Adipose tissue (tissue), 3 donors: ENCODE measurements around the gene CCR1. TPM values are rescaled to one million over a fixed set of nuclear protein-coding genes. Genes with fewer than 3 reads are reported as not detected.
"Not testable (repeated sequence)": the region's sequence is repeated elsewhere in the genome, so short reads cannot be mapped to it uniquely, and the experiment has no call there.

Experiments used
- H3K27ac ChIP-seq: one replicate; pipeline ENCODE4 v1.5.1; 2013; ENCODE audit warnings: low read depth, low read length
- WGBS, 3 donors: extraction: QIAGEN DNeasy Blood & Tissue Kit; methylation state at CpG; one replicate each; pipeline ENCODE4 v1.1.7; 2013; 5-methylcytosine and 5-hydroxymethylcytosine counted together
- polyA plus RNA-seq, 3 donors: library from polyadenylated mRNA; stranded (reverse); fragments of 200-250 nt; gene quantifications; one replicate each; pipeline ENCODE4 v1.2.3, GENCODE V29; 2013
- donor health status: healthy with polysubstance abuse.
- donor health status: Bipolar disorder and iron deficiency.
- donor health status: healthy.

Gene CCR1
- polyA plus RNA-seq, 3 donors: 1.3 to 15.5 (median 5.5) TPM

DNA sequence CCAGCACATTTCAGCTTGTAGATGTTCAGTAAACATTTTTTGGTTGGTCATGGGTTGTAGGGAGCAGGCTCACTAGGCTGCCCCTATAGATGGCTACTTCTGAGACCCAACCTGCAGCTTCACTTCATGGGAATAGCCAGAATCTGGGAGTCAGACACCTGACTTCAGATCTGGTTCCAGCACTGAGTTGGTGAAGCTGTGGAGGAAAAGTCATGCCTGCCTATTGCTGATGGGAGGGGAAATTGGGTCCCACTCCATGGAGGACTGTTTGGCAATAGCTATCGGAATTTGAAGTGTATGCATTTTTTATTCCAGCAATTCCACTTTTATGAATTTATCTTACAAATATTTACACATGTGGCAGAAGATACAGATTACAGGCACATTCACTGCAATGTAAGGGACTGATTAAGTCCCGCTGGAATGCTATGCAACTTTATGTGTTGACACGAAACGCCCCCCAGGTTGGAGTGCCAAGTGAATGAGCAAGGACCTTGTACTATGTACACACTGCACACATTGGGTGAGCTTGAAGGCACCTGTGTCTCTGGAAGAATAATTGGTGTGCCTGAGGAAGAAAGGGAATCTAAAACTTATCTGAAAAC, 7.8 kb upstream of the CCR1 start:
- H3K27ac ChIP-seq: no peak overlapping the region
- 16 to 85% (median 78%) methylated on average over 4 of the region's 4 CpGs for WGBS, 3 donors

DNA sequence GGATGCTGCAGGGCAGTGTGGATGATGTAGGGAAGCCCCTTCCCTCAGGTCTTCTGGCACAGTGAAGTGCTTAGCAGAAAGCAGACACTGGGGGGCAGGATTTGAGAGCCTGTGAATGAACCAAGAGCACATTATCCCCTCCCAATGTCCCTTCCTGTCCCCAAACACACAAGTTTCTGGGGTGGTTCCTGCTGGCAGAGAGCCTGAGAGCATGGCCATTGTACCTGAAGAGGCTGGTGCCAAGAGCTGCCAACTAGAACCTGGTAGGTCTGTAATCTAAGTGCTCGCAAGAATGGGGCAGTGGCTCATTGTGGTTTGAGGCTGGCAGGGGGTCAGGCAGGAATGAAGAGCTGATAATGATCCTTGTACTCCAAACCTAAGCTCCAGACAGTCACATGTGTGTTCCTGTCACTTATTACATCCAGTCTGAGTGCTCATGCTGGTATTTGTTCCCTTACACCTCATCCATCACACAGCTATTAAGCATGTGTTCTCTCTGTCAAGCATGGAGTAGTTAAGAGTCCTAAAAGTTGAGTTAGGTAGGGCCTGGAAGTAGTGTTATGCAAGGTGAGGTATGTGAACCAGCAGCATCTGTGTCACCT, 6.7 kb upstream of the CCR1 start:
- WGBS, 3 donors: 23 to 91% (median 81%) methylated on average over 1 of the region's 1 CpG
- H3K27ac ChIP-seq: no peak overlapping the region

DNA sequence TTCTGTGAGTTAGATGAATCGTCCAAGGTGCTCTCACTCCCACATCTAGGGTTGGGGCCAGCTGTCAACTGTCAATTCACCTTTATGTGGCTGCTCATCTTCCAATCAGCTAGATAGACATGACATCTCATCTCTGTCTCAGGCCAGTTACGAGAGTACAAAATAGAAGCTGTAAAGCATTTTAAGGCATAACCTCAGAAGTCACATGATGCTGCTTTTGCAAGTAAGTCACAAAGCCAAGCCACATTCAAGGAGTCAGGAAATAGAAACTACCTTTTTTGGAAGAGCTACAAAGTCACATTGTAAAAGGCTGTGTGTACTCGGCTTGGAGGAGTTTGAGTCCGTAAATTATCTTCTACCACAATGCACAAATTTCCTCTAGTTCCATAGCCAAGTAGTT, 5.1 kb upstream of the CCR1 start:
- no peak overlapping the region for H3K27ac ChIP-seq
- WGBS, 3 donors: 47 to 73% (median 50%) methylated on average over 4 of the region's 4 CpGs

DNA sequence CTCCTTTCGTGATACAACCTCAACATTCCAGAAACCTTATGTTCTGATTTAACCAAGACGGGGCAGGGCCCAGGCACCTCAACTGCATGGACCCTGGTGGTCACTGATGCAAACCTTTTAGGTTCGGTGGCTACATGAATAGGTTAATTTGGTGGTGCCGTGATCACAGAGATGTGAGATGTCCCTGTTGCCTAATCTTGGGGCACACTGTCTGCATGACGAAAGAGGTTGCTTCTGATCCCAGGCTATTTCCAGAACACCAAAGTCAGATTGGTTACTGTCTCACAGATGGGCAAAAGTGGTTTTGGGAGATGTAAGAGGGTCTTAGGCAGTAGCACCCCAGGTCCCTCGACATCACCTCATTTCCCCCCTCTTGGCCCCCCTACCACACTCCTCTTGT, 4.0 kb upstream of the CCR1 start:
- no peak overlapping the region for H3K27ac ChIP-seq
- 66 to 76% (median 68%) methylated on average over 6 of the region's 6 CpGs for WGBS, 3 donors

DNA sequence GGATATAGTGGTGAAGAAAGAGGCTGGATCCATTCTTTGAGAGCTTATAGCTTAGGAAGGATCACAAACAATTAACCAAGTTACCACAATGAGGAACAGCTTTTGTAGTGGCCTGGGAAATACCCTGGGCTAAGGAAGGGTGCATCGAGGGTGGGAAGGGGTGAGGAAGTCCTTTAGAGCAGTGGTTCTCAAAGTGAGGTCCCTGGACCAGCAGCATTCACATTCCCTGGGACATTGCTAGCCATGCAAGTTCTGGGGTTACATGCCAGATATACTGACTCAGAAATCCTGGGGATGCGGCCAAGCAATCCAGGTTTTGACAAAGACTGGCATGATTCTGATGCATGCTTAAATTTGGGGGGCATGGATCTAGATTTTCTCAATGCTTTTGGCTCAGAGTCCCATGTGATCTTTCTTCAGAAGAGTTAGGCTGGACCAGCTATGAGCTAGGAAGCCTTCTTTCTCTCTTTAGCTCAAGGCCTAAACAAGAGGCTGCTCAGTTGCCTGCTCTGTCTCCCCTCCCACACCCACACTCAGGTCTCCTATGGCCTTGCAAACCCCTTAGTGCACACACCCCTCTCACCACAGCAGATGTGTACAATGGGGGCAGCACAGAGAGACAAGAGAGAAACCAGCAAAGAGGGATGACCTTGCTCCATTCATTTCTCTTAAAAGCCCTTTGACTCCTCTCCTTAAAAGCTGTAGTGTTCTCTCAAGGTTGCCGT, 1.8 kb upstream of the CCR1 start:
- no peak overlapping the region for H3K27ac ChIP-seq
- WGBS, 3 donors: 76 to 85% (median 79%) methylated on average over 3 of the region's 3 CpGs

DNA sequence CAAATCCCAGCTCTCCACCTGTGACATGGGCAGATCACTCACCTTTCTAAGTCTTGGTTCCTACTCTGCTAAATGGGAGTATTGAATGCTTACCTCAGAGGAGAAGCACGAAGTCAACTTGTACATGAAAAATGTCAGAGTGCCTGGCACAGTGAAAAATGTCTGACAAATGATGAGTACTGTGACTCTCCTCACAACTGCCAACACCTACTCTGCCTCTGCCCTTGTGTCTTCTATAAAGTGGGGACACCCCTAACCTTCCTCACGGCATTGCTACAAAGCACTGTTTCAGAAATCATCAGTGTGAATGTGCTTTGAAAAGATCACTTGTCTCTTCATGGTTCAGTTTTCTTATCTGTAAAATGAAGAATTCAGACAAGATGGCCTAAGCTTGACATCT, 940 bp upstream of the CCR1 start:
- WGBS, 3 donors: 45 to 68% (median 49%) methylated on average over 2 of the region's 2 CpGs
- no peak overlapping the region for H3K27ac ChIP-seq

DNA sequence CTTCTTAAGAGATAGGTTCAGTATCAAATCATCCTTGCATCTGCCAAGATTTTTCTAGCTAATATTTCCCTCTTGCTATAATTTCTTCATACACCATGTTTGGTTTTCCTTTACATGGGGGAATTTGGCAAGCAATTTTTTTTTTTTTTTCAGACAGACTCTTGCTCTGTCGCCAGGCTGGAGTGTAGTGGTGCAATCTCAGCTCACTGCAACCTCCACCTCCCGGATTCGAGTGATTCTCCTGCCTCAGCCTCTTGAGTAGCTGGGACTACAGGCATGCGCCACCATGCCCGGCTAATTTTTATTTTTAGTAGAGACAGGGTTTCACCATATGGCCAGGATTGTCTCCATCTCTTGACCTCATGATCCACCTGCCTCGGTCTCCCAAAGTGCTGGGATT, 599 bp downstream of the CCR1 start:
- H3K27ac ChIP-seq: not testable (repeated sequence)
- 68 to 84% (median 74%) methylated on average over 6 of the region's 6 CpGs for WGBS, 3 donors

DNA sequence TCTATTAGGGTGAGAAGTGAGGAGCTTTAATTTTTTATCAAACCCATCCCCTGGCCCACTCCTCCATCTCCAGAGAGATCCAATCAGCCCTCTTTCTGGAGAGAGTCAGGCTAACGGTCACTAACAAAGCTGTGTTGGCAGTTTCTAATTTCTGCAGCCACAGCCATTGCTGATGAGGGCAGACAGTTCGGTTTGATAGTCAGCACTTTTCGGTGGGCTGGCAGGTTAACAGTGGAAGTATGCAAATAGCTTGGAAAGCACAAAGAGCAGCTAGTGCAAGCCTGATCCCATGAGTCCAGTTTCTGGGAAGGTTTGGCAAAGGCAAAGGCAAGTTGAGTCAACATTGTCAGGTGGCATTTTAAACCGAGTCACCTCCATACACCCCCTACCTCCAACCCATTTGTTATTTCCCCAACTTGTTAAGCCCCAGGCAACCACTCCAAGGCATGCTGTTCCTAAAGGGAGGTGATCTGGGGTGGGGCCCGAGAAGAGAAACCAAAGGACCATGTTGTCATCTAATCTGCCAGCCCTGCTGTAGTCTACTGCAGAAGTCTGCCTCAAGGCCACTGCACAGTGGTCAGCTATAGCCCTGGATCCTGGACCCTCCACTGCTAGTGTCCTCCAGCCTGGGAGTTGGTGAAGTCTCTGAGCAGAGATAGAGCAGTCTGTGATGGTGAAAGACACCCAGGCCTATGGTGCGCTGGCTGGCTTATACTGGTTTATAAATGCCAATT, 1.7 kb downstream of the CCR1 start:
- H3K27ac ChIP-seq: no peak overlapping the region
- 69 to 73% (median 69%) methylated on average over 6 of the region's 6 CpGs for WGBS, 3 donors

DNA sequence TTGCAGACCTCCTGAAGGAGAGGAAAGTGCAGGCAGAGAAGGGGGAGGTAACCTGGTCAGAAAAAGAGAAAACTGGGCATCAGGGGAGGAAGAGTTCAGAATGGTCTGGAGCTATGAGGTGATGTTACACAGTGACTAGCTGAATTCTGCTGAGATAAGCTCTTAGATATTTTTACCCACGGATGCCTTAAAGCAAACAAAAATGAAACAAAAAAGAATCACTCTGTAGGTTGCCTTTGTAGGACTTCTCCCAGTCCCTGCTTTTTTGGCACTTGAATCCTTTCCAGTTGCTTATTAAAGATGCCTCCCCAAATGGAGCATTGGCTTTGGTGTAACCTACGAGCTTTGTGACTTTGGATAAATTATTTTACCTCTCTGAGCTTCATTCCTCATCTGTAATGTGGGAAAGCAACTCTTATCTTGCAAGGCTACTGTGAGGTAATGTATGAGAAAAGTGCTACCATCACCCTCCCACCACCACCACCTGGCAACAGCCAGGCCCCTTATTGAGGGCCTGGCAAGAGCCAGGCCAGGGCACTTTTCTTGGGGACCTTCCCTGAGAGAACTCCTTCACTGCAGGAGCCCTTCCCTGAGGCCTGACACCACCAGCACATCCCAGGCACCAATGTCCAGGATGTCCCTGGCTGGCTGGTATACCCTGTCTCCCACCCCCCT, 2.7 kb downstream of the CCR1 start:
- 59 to 65% (median 62%) methylated on average over 2 of the region's 2 CpGs for WGBS, 3 donors
- H3K27ac ChIP-seq: no peak overlapping the region

DNA sequence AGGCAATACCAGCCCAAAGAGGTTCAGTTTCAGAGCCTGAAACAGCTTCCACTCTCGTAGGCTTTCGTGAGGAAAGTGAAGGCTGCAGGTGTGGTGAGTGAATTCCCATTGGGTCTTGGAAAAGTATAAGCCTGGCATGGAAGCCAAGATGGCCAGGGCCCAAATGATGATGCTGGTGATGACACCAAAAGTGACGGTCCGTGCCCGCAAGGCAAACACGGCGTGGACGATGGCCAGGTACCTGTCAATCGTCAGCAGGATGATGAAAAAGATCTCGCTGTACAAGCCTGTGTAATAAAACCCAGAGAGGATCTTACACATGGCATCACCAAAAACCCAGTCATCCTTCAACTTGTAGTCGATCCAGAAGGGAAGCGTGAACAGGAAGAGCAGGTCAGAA, 4.4 kb downstream of the CCR1 start:
- WGBS, 3 donors: 92 to 96% (median 96%) methylated on average over 12 of the region's 12 CpGs
- H3K27ac ChIP-seq: no peak overlapping the region

DNA sequence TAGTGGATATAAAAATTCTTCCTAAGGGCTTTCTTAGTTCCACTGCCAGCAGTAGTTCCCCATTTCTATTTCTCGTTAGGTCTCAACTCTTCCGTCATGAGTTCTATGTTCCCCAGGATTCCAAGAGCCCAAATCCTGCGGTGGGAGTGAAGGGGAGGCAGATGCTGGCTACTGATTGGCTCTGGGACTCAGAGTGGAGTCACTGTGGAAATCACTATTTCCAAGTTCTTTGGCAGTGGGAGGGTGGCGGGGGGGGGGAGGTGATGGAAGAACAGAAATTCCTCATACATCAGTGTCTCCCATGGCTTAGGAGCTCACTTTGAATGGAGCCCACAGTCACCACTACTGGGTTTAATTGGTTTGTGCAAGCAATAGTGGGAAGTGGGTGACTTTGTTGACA, 5.6 kb downstream of the CCR1 start:
- 77 to 81% (median 79%) methylated on average over 4 of the region's 4 CpGs for WGBS, 3 donors

DNA sequence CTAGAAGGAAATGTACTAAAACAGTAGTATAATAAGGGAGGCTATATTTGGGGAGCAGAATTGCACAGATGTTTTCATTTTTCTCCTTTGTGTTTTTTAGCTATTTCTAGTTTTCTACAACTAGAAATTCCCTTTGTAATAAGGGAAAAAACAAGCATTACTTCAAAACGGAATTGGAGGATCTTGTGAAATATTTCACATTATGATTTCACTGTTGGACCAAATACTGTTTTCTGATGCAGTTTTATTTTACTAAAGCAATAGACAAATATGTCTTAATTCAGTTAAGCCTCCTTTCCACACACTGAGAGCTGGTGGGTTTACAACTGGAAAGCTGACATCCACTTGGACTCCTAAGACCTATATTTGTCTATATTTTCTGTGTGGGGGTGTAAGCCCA, 7.3 kb downstream of the CCR1 start:
- 23 to 50% (median 28%) methylated on average over 1 of the region's 1 CpG for WGBS, 3 donors
- H3K27ac ChIP-seq: no peak overlapping the region

More for the DNA sequence above, 5.6 kb downstream of the CCR1 start:
- no peak overlapping the region for H3K27ac ChIP-seq

DNA sequence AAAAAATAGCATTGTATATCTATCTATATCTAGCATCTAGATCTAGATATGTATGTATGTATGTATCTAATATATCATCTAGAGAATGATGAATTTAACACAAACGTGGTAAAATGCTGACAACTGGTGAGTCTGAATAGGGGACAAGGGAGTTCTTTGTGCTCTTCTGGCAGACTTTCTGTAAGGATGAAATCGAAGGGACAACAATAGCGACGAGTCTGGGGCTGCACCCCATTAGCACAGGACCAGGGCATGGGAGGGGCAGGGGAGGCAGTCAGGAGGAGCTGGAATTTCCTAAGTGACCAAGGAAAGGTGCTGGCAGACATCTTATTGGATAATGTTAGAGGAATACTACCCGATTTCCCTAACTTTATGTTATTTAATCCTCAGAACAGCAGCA, 7.9 kb downstream of the CCR1 start:
- no peak overlapping the region for H3K27ac ChIP-seq
- WGBS, 3 donors: 59 to 77% (median 76%) methylated on average over 5 of the region's 5 CpGs

DNA sequence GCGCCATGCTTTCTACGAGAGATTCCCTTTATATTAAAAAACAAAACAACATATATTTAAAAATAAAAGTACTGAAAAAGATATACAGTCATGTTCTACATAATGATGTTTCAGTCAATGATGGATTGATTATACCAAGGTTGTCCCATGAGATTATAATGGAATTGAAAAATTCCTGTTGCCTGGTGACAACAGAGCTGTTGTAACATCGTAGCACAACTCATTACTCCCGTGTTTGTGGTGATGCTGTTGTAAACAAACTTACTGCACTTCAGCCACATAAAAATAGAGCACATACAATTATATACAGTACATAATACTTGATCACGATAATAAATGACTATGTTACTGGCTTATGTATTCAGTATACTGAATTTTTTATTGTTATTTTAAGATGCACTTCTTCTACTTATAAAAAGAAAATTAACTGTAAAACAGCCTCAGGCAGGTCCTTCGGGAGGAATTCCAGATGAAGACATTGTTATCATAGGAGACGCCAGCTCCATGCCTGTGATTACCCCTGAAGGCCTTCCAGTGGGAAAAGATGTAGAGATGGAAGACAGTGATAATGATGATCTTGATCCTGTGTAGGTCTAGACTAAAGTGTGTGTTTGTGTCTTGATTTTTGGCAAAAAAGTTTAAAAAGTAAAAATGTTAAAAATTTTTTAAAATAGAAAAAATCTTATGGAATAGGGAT, 11.7 kb downstream of the CCR1 start:
- 79 to 88% (median 82%) methylated on average over 7 of the region's 7 CpGs for WGBS, 3 donors
- no peak overlapping the region for H3K27ac ChIP-seq

DNA sequence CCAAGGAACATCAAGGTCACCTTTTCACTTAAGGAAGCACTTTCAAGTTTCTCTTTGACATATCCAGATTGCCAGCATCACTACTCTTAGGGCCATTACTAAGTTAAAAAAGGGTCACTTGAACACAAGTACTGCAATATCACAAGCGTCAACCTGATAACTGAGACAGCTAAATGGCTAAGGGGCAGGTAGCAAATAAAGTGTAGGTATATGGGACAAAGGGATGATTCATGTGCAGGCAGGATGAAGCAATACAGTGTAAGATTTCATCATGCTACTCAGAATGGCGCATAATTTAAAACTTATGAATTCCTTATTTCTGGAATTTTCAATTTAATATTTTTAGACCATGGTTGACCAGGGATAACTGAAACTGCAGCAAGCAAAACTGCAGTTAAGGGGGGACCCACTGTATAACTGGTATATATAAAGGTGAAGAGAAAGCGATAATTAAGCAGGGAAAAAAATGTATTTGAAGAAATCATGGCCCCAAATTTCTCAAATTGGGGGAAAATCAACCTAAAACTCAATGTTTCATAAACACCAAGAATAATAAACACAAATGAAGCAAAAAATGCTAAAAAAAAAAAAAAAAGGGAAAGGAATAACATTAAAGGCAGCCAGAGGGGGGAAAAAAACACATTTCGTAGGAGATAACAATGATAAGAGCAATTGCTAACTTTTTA, 13.1 kb downstream of the CCR1 start:
- 87 to 91% (median 87%) methylated on average over 4 of the region's 4 CpGs for WGBS, 3 donors
- no peak overlapping the region for H3K27ac ChIP-seq

DNA sequence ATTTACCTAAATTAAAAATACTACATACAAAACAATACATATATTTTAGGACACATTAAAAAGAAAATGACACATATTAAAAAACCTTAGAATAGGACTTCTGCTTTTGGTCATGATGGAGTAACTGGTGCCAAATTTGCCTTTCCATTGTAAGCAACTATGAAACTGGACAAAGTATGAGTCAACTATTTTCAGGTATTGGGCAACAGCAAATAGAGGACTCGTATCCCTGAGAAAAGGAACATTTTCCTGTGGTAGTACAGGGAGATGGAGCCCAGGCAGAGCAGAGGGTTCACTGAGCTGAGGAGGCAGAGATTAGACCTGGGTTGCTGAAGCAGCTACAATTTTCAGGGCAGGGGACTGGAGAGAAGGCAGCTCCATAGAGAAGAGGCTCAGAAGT, 14.7 kb downstream of the CCR1 start:
- WGBS, 3 donors: 50 to 72% (median 61%) methylated on average over 1 of the region's 1 CpG
- no peak overlapping the region for H3K27ac ChIP-seq

DNA sequence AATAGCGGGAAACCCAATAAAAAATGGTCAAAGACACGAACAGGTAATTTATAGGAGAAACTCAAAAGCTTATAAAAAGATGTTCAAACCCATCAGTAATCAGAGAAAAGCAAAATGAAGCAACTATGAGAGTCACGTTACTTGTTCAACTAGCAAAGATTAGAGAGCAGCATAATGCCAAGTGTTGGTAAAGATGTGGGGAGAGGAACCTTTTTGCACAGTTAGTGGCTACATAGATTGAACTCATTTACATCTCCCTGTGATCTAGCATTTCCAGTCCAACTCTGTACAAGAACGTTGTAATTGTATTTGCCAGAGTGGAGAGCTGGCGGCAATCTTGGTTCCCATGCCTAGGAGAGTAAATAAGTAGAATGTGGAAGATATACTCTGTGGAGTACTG, 15.2 kb downstream of the CCR1 start:
- WGBS, 3 donors: 70 to 92% (median 88%) methylated on average over 5 of the region's 5 CpGs
- H3K27ac ChIP-seq: no peak overlapping the region

DNA sequence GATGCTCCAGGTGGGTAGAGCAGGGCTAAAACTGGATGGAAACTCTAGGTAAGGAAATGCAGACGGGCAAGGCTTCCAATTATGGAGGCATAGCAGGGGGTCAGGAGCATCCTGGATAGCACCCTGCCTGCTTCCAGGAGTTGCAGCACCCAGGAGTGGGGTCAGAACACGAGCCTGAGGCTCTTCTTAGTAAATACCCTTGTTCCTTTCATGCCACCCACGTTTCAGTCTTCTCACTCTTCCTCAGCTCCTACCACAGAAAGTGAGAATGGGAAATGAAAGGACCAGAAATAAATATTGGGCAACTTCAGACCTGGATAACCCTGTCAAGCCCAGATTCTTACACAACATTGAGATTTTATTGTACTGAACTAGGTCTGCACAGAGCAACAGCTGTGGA, 16.4 kb downstream of the CCR1 start:
- 36 to 40% (median 37%) methylated on average over 3 of the region's 3 CpGs for WGBS, 3 donors

More for the DNA sequence above, 16.4 kb downstream of the CCR1 start:
- no peak overlapping the region for H3K27ac ChIP-seq
